ENCODE measurements around the gene RPS6KA5.

RPS6KA5 gene

DNA sequence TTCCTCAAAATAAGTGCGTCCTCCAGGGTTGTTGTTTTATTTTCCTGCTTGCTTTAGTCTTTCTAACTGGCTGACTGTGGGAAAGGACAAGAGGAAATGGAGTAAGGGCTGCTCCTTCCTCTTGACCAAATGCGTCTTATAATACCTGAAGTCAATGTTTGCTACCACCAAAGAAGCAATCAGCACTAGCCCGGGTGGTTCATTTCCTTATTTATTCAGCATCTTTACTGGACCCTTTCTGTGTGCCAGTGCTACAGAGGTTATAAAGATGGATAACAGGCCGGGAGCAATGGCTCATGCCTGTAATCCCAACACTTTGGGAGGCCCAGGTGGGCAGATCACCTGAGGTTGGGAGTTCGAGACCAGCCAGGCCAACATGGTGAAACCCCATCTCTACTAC lies 15.1 kb upstream of the RPS6KA5 start:
- no peaks in the 10 kb centered on the region for H3K36me3 Mint-ChIP-seq (ENCODE audit: low read depth)
- no peak for DNase-seq
- H3K27ac Mint-ChIP-seq: no peak overlapping the region
- peaks cover 3% of the 10 kb centered on the region for H3K27me3 Mint-ChIP-seq (ENCODE audit: low read depth, poor library complexity)
- H3K4me3 Mint-ChIP-seq: no peak overlapping the region
- TF ChIP-seq, protein P1, sequence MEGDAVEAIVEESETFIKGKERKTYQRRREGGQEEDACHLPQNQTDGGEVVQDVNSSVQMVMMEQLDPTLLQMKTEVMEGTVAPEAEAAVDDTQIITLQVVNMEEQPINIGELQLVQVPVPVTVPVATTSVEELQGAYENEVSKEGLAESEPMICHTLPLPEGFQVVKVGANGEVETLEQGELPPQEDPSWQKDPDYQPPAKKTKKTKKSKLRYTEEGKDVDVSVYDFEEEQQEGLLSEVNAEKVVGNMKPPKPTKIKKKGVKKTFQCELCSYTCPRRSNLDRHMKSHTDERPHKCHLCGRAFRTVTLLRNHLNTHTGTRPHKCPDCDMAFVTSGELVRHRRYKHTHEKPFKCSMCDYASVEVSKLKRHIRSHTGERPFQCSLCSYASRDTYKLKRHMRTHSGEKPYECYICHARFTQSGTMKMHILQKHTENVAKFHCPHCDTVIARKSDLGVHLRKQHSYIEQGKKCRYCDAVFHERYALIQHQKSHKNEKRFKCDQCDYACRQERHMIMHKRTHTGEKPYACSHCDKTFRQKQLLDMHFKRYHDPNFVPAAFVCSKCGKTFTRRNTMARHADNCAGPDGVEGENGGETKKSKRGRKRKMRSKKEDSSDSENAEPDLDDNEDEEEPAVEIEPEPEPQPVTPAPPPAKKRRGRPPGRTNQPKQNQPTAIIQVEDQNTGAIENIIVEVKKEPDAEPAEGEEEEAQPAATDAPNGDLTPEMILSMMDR (IDR thresholded peaks at IDR 0.05): no peak
- peaks cover 4% of the 10 kb centered on the region for H3K4me1 Mint-ChIP-seq
- peaks cover 2% of the 10 kb centered on the region for H3K9me3 Mint-ChIP-seq

DNA sequence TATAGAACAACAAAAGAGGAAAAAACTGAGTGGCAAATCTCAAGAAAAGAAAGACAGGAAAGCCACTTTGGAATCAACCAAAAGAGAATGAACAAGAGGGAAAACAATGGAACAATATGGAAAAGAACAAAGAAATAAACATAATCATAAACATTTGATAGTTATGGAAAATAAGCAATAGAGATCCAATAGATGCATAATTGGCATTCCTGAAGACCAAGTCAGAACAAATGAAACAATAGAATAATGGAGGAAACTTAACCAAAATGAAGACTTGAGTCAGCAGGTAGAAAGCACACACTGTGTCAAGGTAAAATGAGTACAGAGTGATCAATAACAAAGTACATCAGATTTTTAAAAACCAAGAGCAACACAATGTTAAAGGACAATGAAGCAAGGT lies 10.1 kb upstream of the RPS6KA5 start:
- no peak overlapping the region for H3K27ac Mint-ChIP-seq
- H3K4me1 Mint-ChIP-seq: no peaks in the 10 kb centered on the region
- DNase-seq: no peak
- H3K9me3 Mint-ChIP-seq: peaks cover 10% of the 10 kb centered on the region
- no peaks in the 10 kb centered on the region for H3K36me3 Mint-ChIP-seq (ENCODE audit: low read depth)
- H3K4me3 Mint-ChIP-seq: no peak overlapping the region
- TF ChIP-seq, protein P1 (IDR thresholded peaks at IDR 0.05): no peak
- H3K27me3 Mint-ChIP-seq (ENCODE audit: low read depth, poor library complexity): peaks cover 13% of the 10 kb centered on the region

DNA sequence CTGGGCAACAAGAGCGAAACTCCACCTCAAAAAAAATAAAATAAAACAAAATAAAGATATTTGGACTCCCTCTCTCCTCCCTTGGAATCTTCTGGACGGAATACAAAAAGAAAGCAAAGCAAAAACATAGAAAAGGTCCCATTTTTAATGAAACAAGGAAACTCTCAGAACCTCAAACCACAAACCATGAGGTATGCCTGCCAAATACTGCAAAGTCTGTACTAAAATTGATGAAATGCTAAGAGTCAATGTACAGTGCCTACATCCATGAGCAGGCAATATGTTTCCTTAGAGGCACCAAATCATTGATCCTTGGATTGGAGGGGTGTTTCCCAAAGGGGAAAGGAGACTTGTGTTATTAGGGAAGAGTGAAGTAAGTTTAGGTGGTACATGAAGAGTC lies 8.2 kb upstream of the RPS6KA5 start:
- peaks cover 10% of the 10 kb centered on the region for H3K9me3 Mint-ChIP-seq
- DNase-seq: no peak
- H3K27me3 Mint-ChIP-seq (ENCODE audit: low read depth, poor library complexity): peaks cover 15% of the 10 kb centered on the region
- H3K27ac Mint-ChIP-seq: no peak overlapping the region
- H3K36me3 Mint-ChIP-seq (ENCODE audit: low read depth): no peaks in the 10 kb centered on the region
- TF ChIP-seq, protein P1 (IDR thresholded peaks at IDR 0.05): no peak
- H3K4me3 Mint-ChIP-seq: no peak overlapping the region
- no peaks in the 10 kb centered on the region for H3K4me1 Mint-ChIP-seq

DNA sequence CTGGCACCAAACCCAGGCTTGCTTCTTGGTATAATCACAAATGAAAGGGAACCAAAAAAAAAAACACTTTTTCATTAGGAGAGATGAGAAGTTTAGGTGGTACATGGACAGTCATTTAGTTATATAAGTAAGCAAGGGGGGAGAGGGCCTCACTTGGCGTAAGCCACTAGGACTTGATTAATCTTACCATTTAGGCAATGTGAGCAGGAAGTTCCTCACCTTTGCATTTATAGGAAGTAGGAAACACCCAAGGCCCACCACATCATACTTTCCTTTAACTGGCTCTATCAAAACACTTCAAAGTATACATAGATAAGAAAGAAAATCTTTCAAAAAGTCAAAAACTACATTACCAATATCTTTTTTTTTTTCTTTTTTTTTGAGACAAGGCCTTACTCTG lies 6.7 kb upstream of the RPS6KA5 start:
- no peak overlapping the region for H3K4me3 Mint-ChIP-seq
- DNase-seq: no peak
- no peaks in the 10 kb centered on the region for H3K36me3 Mint-ChIP-seq (ENCODE audit: low read depth)
- TF ChIP-seq, protein P1 (IDR thresholded peaks at IDR 0.05): no peak
- peaks cover 15% of the 10 kb centered on the region for H3K27me3 Mint-ChIP-seq (ENCODE audit: low read depth, poor library complexity)
- peaks cover 10% of the 10 kb centered on the region for H3K9me3 Mint-ChIP-seq
- no peaks in the 10 kb centered on the region for H3K4me1 Mint-ChIP-seq
- no peak overlapping the region for H3K27ac Mint-ChIP-seq

DNA sequence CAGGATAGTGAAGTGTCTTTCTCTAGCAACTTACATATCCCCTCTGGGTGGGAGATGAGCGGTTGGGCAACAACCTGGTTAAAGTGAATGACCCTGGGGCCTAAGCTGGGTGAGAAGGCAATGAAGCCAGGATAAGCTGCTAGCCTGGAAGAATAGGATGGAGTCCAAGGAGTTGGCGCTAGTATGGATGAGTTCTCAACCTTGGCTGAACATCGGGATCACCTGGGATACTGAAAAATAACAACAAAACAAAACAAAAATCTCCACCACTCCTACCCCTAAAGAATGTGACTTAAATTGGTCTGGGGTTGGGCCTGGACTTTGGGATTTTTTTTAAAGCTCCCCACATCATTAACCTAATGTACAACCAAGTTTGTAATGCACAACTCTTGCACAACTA lies 4.8 kb upstream of the RPS6KA5 start:
- Mint-ChIP-seq H3K9me3 (peaks cover 5% of the 10 kb centered on the region), H3K4me1 (no peaks in the 10 kb centered on the region), H3K27ac (no peak overlapping the region), H3K27me3 (ENCODE audit: low read depth, poor library complexity) (peaks cover 15% of the 10 kb centered on the region), H3K4me3 (no peak overlapping the region), H3K36me3 (ENCODE audit: low read depth) (no peaks in the 10 kb centered on the region)
- TF ChIP-seq, protein P1 (IDR thresholded peaks at IDR 0.05): no peak
- no peak for DNase-seq

DNA sequence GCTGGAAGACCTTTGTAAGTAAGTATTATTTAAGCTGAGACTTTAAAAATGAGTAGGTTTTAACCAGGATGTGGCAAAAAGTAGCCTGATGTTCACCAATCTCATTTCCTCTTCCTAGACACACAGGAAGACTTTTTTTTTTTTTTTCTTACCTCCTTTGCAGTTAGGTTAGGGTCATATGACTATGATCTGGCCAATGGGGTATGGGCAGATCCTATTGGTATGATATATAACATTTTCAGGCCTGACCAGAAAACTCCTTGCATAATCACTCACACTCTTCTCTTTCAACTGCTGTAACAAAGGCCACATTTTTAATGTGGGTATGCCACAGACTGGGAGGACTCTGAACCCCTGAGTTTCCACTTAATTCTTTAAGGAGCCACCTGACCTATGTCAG lies 2.7 kb upstream of the RPS6KA5 start:
- Mint-ChIP-seq H3K36me3 (ENCODE audit: low read depth) (no peaks in the 10 kb centered on the region), H3K27me3 (ENCODE audit: low read depth, poor library complexity) (peaks cover 19% of the 10 kb centered on the region), H3K4me3 (no peak overlapping the region)

More for the DNA sequence above, 2.7 kb upstream of the RPS6KA5 start:
- Mint-ChIP-seq H3K4me1 (peaks cover 11% of the 10 kb centered on the region), H3K9me3 (no peaks in the 10 kb centered on the region), H3K27ac (no peak overlapping the region)
- no peak for DNase-seq
- TF ChIP-seq, protein P1 (IDR thresholded peaks at IDR 0.05): no peak

Data from nephron progenitor cell (in vitro differentiated cells).